SK-N-SH (cell line): Measurements from ENCODE around the gene JAML. TPM values are rescaled to one million over a fixed set of nuclear protein-coding genes. Genes with fewer than 3 reads are reported as not detected.

Experiments used
- CTCF ChIA-PET: fragments of 300-600, 350-600 bp; formaldehyde crosslinking; extraction: SDS; loops from one replicate; lab custom pipeline; 2021; lab: Yijun Ruan, JAX
- POLR2A ChIA-PET: fragments of 350-600 bp; sonication (Branson Sonifier 250); formaldehyde crosslinking; extraction: SDS; loops from one replicate; lab custom pipeline; 2020; ENCODE audit warnings: antibody characterized with exemption, inconsistent platforms; lab: Yijun Ruan, JAX
- DNase-seq: peaks from one replicate; pipeline ENCODE4 v3.0.0; 2012
- H2AFZ ChIP-seq: fragments of 200-600 bp; sonication (generic); 2 replicates; pipeline ENCODE4 v1.8.1; 2016; ENCODE audit warnings: antibody characterized with exemption, mild to moderate bottlenecking, low read depth
- H3F3A ChIP-seq: fragments of 200-600 bp; sonication (generic); replicated peaks from 2 replicates; pipeline ENCODE3; 2016; ENCODE audit warnings: antibody characterized with exemption, mild to moderate bottlenecking; ENCODE audit not compliant: insufficient read depth
- H3K27ac ChIP-seq, 2 experiments: fragments of 200-500 bp in 1 of 2; fragments of 200-600 bp in 1 of 2; sonication (Bioruptor generic) in 1 of 2; sonication (generic), shearing (Covaris generic) in 1 of 2; 2 replicates each; pipeline versions ENCODE4 v1.5.1 to v1.6.1; 2014 to 2016; ENCODE audit warnings: low read depth in 2 of 2, inconsistent platforms in 1 of 2, low read length in 1 of 2, mild to moderate bottlenecking in 1 of 2, mixed read lengths in 1 of 2
- H3K27me3 ChIP-seq: fragments of 200-600 bp; sonication (generic), shearing (Covaris generic); 2 replicates; pipeline ENCODE4 v1.6.1; 2016; ENCODE audit warnings: mixed run types; ENCODE audit not compliant: insufficient read depth
- H3K36me3 ChIP-seq, 2 experiments: fragments of 200-500 bp in 1 of 2; fragments of 200-600 bp in 1 of 2; sonication (Bioruptor generic) in 1 of 2; sonication (generic) in 1 of 2; replicated peaks in 1 of 2; 2 replicates each; pipeline versions ENCODE3 to v1.5.1; 2014 to 2016; ENCODE audit warnings: low read length in 1 of 2, mild to moderate bottlenecking in 1 of 2; ENCODE audit not compliant: insufficient read depth in 2 of 2, control insufficient read depth in 1 of 2
- H3K4me1 ChIP-seq, 2 experiments: fragments of 200-500 bp in 1 of 2; fragments of 200-600 bp in 1 of 2; sonication (Bioruptor generic) in 1 of 2; sonication (generic), shearing (Covaris generic) in 1 of 2; 2 replicates each; pipeline versions ENCODE4 v1.5.1 to v1.6.1; 2014 to 2016; ENCODE audit warnings: low read depth in 1 of 2, low read length in 1 of 2, mixed run types in 1 of 2; ENCODE audit not compliant: insufficient read depth in 2 of 2, control insufficient read depth in 1 of 2
- H3K4me2 ChIP-seq: fragments of 200-600 bp; sonication (generic), shearing (Covaris generic); 2 replicates; pipeline ENCODE4 v1.6.1; 2017; ENCODE audit warnings: mixed run types
- H3K4me3 ChIP-seq, 2 experiments: fragments of 200-500 bp in 1 of 2; fragments of 200-600 bp in 1 of 2; sonication (Bioruptor generic) in 1 of 2; sonication (generic), shearing (Covaris generic) in 1 of 2; 2 replicates each; pipeline versions ENCODE4 v1.5.1 to v1.8.1; 2014 to 2016; ENCODE audit warnings: low read depth in 2 of 2, inconsistent platforms in 1 of 2, low read length in 1 of 2, mild to moderate bottlenecking in 1 of 2, mixed read lengths in 1 of 2, moderate library complexity in 1 of 2
- H3K79me2 ChIP-seq: fragments of 200-600 bp; sonication (generic); 2 replicates; pipeline ENCODE4 v1.8.1; 2017; ENCODE audit warnings: mild to moderate bottlenecking; ENCODE audit not compliant: insufficient read depth
- H3K9ac ChIP-seq: fragments of 200-600 bp; sonication (generic); 2 replicates; pipeline ENCODE4 v1.6.1; 2017; ENCODE audit warnings: mixed run types
- H3K9me2 ChIP-seq: fragments of 200-600 bp; sonication (generic); 2 replicates; pipeline ENCODE4 v1.6.1; 2017; ENCODE audit warnings: mixed run types
- H3K9me3 ChIP-seq: fragments of 200-600 bp; sonication (generic); 2 replicates; pipeline ENCODE4 v1.6.1; 2017; ENCODE audit warnings: mixed run types, mild to moderate bottlenecking, moderate library complexity
- H4K20me1 ChIP-seq: fragments of 200-600 bp; sonication (generic); 2 replicates; pipeline ENCODE4 v1.6.1; 2017; ENCODE audit warnings: mild to moderate bottlenecking, mixed run types; ENCODE audit not compliant: insufficient read depth
- CHD2 ChIP-seq: fragments of 150-350 bp; IDR thresholded peaks from 2 replicates; pipeline ENCODE4 v1.6.1; 2018; ENCODE audit warnings: low read length; ENCODE audit not compliant: partially characterized antibody
- EP300 ChIP-seq, 2 experiments: IDR thresholded peaks; 2 replicates each; pipeline versions ENCODE4 v1.4.0 to v1.6.1; 2012; ENCODE audit warnings: borderline replicate concordance in 1 of 2, low read depth in 1 of 2, low read length in 1 of 2
- FOSL2 ChIP-seq: IDR thresholded peaks from 2 replicates; pipeline ENCODE4 v1.4.0; 2012; ENCODE audit warnings: low read depth, mild to moderate bottlenecking, moderate library complexity, borderline replicate concordance
- FOXM1 ChIP-seq: IDR thresholded peaks from 2 replicates; pipeline ENCODE4 v1.4.0; 2012; ENCODE audit warnings: low read depth, mild to moderate bottlenecking
- GABPA ChIP-seq: IDR thresholded peaks from 2 replicates; pipeline ENCODE4 v1.4.0; 2012; ENCODE audit warnings: low read depth, mild to moderate bottlenecking
- JUND ChIP-seq: IDR thresholded peaks from 2 replicates; pipeline ENCODE4 v1.4.0; 2012
- NFIC ChIP-seq: IDR thresholded peaks from 2 replicates; pipeline ENCODE4 v1.4.0; 2012; ENCODE audit warnings: borderline replicate concordance
- POLR2AphosphoS5 ChIP-seq: IDR thresholded peaks from 2 replicates; pipeline ENCODE4 v1.6.1; 2012; ENCODE audit warnings: low read depth, low read length
- YY1 ChIP-seq: IDR thresholded peaks from 2 replicates; pipeline ENCODE4 v1.4.0; 2012; ENCODE audit warnings: low read depth, mild to moderate bottlenecking
- WGBS: methylation state at CpG from one replicate; pipeline ENCODE4 v1.1.6; 2017; ENCODE audit warnings: low lambda C conversion rate; 5-methylcytosine and 5-hydroxymethylcytosine counted together
- polyA plus RNA-seq, 3 experiments: library from polyadenylated mRNA; depleted of rRNA; stranded (reverse); fragments of >200 nt; gene quantifications; 2 replicates each; pipeline ENCODE4 v1.2.3, GENCODE V29; 2012
- TF ChIP-seq, protein P1 (sequence below): fragments of 200-600 bp; sonication (generic); IDR thresholded peaks from 2 replicates; pipeline ENCODE4 v1.6.1; 2017; ENCODE audit warnings: antibody characterized with exemption, mild to moderate bottlenecking, moderate library complexity
- TF ChIP-seq, protein P2 (sequence below): IDR thresholded peaks from 2 replicates; pipeline ENCODE4 v1.4.0; 2012; ENCODE audit warnings: low read depth
- TF ChIP-seq, protein P3 (sequence below): IDR thresholded peaks from 2 replicates; pipeline ENCODE4 v1.4.0; 2012; ENCODE audit warnings: low read depth, borderline replicate concordance

The JAML gene
- polyA plus RNA-seq, 1 of the 3 experiments (the other 2 are of a cell fraction): not detected

DNA sequence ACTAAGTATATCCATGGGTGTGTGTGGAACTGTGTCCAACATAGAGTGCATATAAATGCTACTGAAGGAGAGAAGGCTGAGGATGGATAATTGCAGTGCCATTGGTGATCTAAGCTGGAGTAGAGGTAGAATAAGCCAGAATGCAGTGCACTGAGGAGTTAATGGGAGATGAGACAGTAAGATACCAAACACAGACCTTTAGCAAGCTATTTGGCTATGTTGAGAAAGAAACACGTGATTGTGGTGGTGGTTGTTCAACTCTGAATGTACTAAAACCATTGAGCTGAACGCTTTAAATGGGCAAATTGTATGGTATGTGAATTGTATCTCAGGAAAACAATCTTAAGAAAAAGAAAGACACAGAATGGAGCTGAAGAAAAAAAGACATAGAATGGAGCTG is 22.8 kb downstream of the JAML start (continued):
- TF ChIP-seq EP300 (IDR thresholded peaks at IDR 0.05; ENCODE audit: borderline replicate concordance in 1 of 2, low read depth in 1 of 2, low read length in 1 of 2): no peak
- TF ChIP-seq NFIC: no peak
- TF ChIP-seq, protein P1, sequence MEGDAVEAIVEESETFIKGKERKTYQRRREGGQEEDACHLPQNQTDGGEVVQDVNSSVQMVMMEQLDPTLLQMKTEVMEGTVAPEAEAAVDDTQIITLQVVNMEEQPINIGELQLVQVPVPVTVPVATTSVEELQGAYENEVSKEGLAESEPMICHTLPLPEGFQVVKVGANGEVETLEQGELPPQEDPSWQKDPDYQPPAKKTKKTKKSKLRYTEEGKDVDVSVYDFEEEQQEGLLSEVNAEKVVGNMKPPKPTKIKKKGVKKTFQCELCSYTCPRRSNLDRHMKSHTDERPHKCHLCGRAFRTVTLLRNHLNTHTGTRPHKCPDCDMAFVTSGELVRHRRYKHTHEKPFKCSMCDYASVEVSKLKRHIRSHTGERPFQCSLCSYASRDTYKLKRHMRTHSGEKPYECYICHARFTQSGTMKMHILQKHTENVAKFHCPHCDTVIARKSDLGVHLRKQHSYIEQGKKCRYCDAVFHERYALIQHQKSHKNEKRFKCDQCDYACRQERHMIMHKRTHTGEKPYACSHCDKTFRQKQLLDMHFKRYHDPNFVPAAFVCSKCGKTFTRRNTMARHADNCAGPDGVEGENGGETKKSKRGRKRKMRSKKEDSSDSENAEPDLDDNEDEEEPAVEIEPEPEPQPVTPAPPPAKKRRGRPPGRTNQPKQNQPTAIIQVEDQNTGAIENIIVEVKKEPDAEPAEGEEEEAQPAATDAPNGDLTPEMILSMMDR: no peak
- no peak for TF ChIP-seq JUND
- TF ChIP-seq, protein P2, sequence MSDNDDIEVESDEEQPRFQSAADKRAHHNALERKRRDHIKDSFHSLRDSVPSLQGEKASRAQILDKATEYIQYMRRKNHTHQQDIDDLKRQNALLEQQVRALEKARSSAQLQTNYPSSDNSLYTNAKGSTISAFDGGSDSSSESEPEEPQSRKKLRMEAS: no peak
- TF ChIP-seq, all 33 proteins: peak for 0

DNA sequence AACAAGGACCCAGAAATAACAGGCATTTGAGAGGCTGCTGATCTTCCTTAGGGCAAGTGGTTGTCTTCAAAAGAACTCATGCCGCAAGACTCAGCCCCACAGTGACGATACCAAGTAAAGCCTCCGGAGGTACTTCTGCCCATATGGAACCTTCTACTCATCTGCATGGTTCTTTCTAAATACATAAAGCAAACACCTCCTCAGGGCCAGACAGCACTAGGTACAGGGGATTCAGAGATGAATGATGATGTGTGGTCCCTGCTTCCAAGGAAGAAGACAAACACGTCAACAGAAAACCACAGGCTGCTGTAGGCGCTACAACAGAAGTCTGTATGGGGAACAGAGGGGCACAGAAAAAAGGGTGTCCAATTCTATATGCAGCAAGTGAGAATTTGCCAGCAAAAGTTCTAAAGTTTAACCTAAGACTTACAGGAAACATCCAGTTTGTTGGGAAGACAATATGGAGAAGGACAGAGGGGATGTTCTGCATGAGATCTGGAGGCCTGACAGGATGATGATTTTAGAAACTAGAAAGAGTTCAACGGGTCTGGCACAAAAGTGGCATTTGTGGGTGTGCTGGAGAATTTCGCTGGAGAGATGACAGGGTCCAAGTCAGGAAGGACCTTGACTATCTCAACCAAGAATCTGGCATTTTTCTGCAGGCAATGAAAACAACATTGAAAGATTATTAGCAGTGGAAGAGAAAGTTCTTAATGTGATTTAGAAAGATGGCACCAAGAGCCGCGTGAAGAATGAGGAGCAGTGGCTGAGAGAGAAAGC is 23.7 kb downstream of the JAML start:
- CTCF ChIA-PET: no interaction called here
- Histone ChIP-seq H3K9ac (no peak overlapping the region), H4K20me1 (no peaks in the 10 kb centered on the region), H3K27me3 (peaks cover 37% of the 10 kb centered on the region; the same call in 1 of the 2 replicates), H3K9me2 (no peaks in the 10 kb centered on the region), H3K36me3 (no peaks in the 10 kb centered on the region), H2AFZ (no peak overlapping the region), H3K79me2 (no peaks in the 10 kb centered on the region), H3K4me1 (peaks cover 0 to 2% of the 10 kb centered on the region in 2 experiments; a peak in 1 of 4 replicates), H3F3A (no peaks in the 10 kb centered on the region), H3K27ac (no peak overlapping the region), H3K4me2 (no peak overlapping the region), H3K9me3 (no peaks in the 10 kb centered on the region), H3K4me3 (no peak overlapping the region)
- no peak for DNase-seq
- 29% methylated on average over 9 of the region's 9 CpGs for WGBS
- TF ChIP-seq CHD2: no peak
- TF ChIP-seq FOXM1: no peak
- TF ChIP-seq POLR2AphosphoS5: no peak
- TF ChIP-seq, protein P3, sequence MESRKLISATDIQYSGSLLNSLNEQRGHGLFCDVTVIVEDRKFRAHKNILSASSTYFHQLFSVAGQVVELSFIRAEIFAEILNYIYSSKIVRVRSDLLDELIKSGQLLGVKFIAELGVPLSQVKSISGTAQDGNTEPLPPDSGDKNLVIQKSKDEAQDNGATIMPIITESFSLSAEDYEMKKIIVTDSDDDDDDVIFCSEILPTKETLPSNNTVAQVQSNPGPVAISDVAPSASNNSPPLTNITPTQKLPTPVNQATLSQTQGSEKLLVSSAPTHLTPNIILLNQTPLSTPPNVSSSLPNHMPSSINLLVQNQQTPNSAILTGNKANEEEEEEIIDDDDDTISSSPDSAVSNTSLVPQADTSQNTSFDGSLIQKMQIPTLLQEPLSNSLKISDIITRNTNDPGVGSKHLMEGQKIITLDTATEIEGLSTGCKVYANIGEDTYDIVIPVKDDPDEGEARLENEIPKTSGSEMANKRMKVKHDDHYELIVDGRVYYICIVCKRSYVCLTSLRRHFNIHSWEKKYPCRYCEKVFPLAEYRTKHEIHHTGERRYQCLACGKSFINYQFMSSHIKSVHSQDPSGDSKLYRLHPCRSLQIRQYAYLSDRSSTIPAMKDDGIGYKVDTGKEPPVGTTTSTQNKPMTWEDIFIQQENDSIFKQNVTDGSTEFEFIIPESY: no peak
- TF ChIP-seq FOSL2: no peak
- no peak for TF ChIP-seq YY1
- no peak for TF ChIP-seq GABPA
- POLR2A ChIA-PET: no interaction called here
